HepG2 (cell line): ENCODE measurements around the gene DUSP7.

Source experiments
- CEBPB ChIP-seq: IDR thresholded peaks from 2 replicates; pipeline ENCODE4 v1.6.1; 2011; ENCODE audit warnings: low read depth, low read length, improper control_type of control experiment, borderline replicate concordance
- HCFC1 ChIP-seq: fragments of 150-350 bp; IDR thresholded peaks from 2 replicates; pipeline ENCODE4 v1.6.1; 2014; ENCODE audit warnings: low read depth, low read length
- KDM5B ChIP-seq: sonication (generic); formaldehyde crosslinking; IDR thresholded peaks from 2 replicates; pipeline ENCODE4 v1.4.0; 2020; ENCODE audit warnings: missing genetic modification reagents, mild to moderate bottlenecking, borderline replicate concordance
- RAD21 ChIP-seq: fragments of 450-650 bp; formaldehyde crosslinking; IDR thresholded peaks from 2 replicates; pipeline ENCODE4 v1.5.0; 2020; ENCODE audit warnings: mild to moderate bottlenecking
- RBAK ChIP-seq: sonication (generic); formaldehyde crosslinking; IDR thresholded peaks from 2 replicates; pipeline ENCODE4 v1.5.1; 2020; ENCODE audit warnings: mild to moderate bottlenecking, missing genetic modification reagents

DNA sequence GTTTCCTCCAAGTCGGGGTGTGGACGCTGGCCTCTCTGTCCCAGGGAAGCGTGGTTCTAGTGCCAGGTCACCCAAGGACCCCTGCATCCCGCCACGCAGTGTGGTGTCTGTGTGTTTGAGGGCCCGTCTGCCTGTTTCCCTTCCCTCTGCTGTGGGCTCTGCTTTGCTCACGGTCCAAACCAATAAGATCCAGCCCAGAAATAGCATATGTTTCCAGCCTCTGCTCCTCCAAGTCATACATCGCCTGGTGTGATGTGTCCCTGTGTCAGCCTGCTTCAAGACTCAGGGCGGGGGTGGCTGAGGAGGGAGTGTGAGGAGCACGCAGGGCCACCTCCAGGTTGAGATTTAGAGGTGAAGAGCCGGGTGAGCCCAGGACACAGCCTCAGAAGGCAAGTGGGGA is 38.8 kb downstream of the DUSP7 start:
- TF ChIP-seq KDM5B (no peak), RAD21 (CRISPR knock-in tag) (no peak), RBAK (CRISPR knock-in tag) (no peak), CEBPB (no peak), HCFC1 (no peak)
